HCT116 (cell line): Measurements from ENCODE around the gene CBR1. TPM values are rescaled to one million over a fixed set of nuclear protein-coding genes. Genes with fewer than 3 reads are reported as not detected.

Experiments used
- ATAC-seq: fragments of 200-7000 bp; cut with Tn5 transposase; 2 replicates; pipeline ENCODE4 v1.9.1; 2020; ENCODE audit warnings: mild to moderate bottlenecking, moderate library complexity
- BruUV-seq: library from RNA; stranded (reverse); fragments of 400-500 nt; replicated peaks from 2 replicates; lab custom pipeline; 2021; lab: Mats Ljungman, UMichigan
- CTCF ChIA-PET: fragments of 300-600 bp; sonication (Branson Sonifier 250); formaldehyde crosslinking; loops from one replicate; lab custom pipeline; 2021; ENCODE audit warnings: antibody characterized with exemption; lab: Charles Lee
- POLR2A ChIA-PET: fragments of 300-600, 350-600 bp; sonication (Branson Sonifier 250); formaldehyde crosslinking; loops from one replicate; lab custom pipeline; 2021; ENCODE audit warnings: antibody characterized with exemption; lab: Charles Lee
- RAD21 ChIA-PET, 2 experiments: fragments of 300-600 bp; sonication (Branson Sonifier 250); formaldehyde crosslinking; loops; one replicate each; lab custom pipeline; 2023; ENCODE audit warnings: low total read pairs in 2 of 2; ENCODE audit not compliant: uncharacterized antibody in 2 of 2, unreplicated experiment in 2 of 2, low non-redundant PET in 1 of 2; lab: Charles Lee
- DNase-seq: peaks from one replicate; pipeline ENCODE4 v3.0.0-alpha.2; 2010; ENCODE audit warnings: low read depth, low spot score
- H2AFZ ChIP-seq: fragments of 200-600 bp; shearing (Covaris generic), sonication (generic); 2 replicates; pipeline ENCODE4 v1.6.1; 2017; ENCODE audit warnings: low read depth, mixed run types, mixed read lengths, antibody characterized with exemption, low read length; ENCODE audit not compliant: poor library complexity, severe bottlenecking
- H3K27ac ChIP-seq: 2 replicates; pipeline ENCODE4 v1.5.1; 2012; ENCODE audit warnings: low read depth, low read length
- H3K27me3 ChIP-seq: fragments of 200-600 bp; sonication (generic); 2 replicates; pipeline ENCODE4 v1.6.1; 2016; ENCODE audit warnings: mixed run types, low read length, mixed read lengths; ENCODE audit not compliant: insufficient read depth
- H3K36me3 ChIP-seq, 2 experiments: fragments of 200-500 bp in 1 of 2; fragments of 200-600 bp in 1 of 2; sonication (Bioruptor generic) in 1 of 2; sonication (generic) in 1 of 2; 2 replicates each; pipeline versions ENCODE4 v1.5.1 to v1.6.1; 2014 to 2016; ENCODE audit warnings: low read length in 2 of 2, inconsistent platforms in 1 of 2, mixed read lengths in 1 of 2, mixed run types in 1 of 2; ENCODE audit not compliant: insufficient read depth in 2 of 2, control insufficient read depth in 1 of 2
- H3K4me1 ChIP-seq, 2 experiments: fragments of 200-600 bp in 1 of 2; sonication (generic) in 1 of 2; 2 replicates each; pipeline versions ENCODE4 v1.5.1 to v1.6.1; 2012 to 2017; ENCODE audit warnings: low read length in 2 of 2, inconsistent platforms in 1 of 2, mild to moderate bottlenecking in 1 of 2, mixed read lengths in 1 of 2, mixed run types in 1 of 2, moderate library complexity in 1 of 2; ENCODE audit not compliant: insufficient read depth in 2 of 2, control insufficient read depth in 1 of 2
- H3K4me2 ChIP-seq: fragments of 200-600 bp; sonication (generic); 2 replicates; pipeline ENCODE4 v1.6.1; 2017; ENCODE audit warnings: mixed run types, low read length, mixed read lengths
- H3K4me3 ChIP-seq, 2 experiments: fragments of 200-600 bp in 1 of 2; sonication (generic) in 1 of 2; replicated peaks in 1 of 2; 2 replicates each; pipeline ENCODE4 v1.5.1; 2011 to 2016; ENCODE audit warnings: low read length in 2 of 2, control low read depth in 1 of 2, low read depth in 1 of 2, mild to moderate bottlenecking in 1 of 2, mixed read lengths in 1 of 2, mixed run types in 1 of 2
- H3K79me2 ChIP-seq: fragments of 200-600 bp; sonication (generic); 2 replicates; pipeline ENCODE4 v1.6.1; 2017; ENCODE audit warnings: mild to moderate bottlenecking, mixed run types, low read length, moderate library complexity, mixed read lengths; ENCODE audit not compliant: insufficient read depth
- H3K9ac ChIP-seq: fragments of 200-600 bp; sonication (generic); 2 replicates; pipeline ENCODE4 v1.6.1; 2016; ENCODE audit warnings: low read length, mixed read lengths
- H3K9me2 ChIP-seq: fragments of 200-600 bp; sonication (generic), shearing (Covaris generic); 2 replicates; pipeline ENCODE4 v1.6.1; 2017; ENCODE audit warnings: mixed run types, mild to moderate bottlenecking, moderate library complexity; ENCODE audit not compliant: insufficient read depth
- H3K9me3 ChIP-seq, 2 experiments: fragments of 200-500 bp in 1 of 2; fragments of 200-600 bp in 1 of 2; sonication (Bioruptor generic) in 1 of 2; sonication (generic) in 1 of 2; 2 replicates each; pipeline ENCODE4 v1.6.1; 2014 to 2017; ENCODE audit warnings: low read length in 2 of 2, mixed read lengths in 2 of 2, inconsistent platforms in 1 of 2, low read depth in 1 of 2, mild to moderate bottlenecking in 1 of 2, mixed run types in 1 of 2, moderate library complexity in 1 of 2; ENCODE audit not compliant: control insufficient read depth in 1 of 2, insufficient read depth in 1 of 2
- H4K20me1 ChIP-seq: fragments of 200-600 bp; sonication (generic), shearing (Covaris generic); 2 replicates; pipeline ENCODE4 v1.6.1; 2017; ENCODE audit warnings: mixed run types, mild to moderate bottlenecking, moderate library complexity; ENCODE audit not compliant: insufficient read depth
- CBX3 ChIP-seq: IDR thresholded peaks from 2 replicates; pipeline ENCODE4 v1.6.1; 2012; ENCODE audit warnings: low read depth
- CEBPB ChIP-seq: IDR thresholded peaks from 2 replicates; pipeline ENCODE4 v1.6.1; 2012; ENCODE audit warnings: low read depth
- CTCF ChIP-seq, 3 experiments: fragments of 200-600 bp in 1 of 3; sonication (generic) in 1 of 3; IDR thresholded peaks in 2 of 3; conservative IDR thresholded peaks in 1 of 3; 2 replicates each; pipeline ENCODE4 v1.5.1; 2012 to 2017; ENCODE audit warnings: low read depth in 2 of 3, low read length in 2 of 3, antibody characterized with exemption in 1 of 3, borderline replicate concordance in 1 of 3, control low read depth in 1 of 3, mild to moderate bottlenecking in 1 of 3, mixed read lengths in 1 of 3, mixed run types in 1 of 3, moderate library complexity in 1 of 3; ENCODE audit not compliant: insufficient read depth in 1 of 3
- EGR1 ChIP-seq: IDR thresholded peaks from 2 replicates; pipeline ENCODE4 v1.6.1; 2012; ENCODE audit warnings: low read depth
- ELF1 ChIP-seq: IDR thresholded peaks from 2 replicates; pipeline ENCODE4 v1.6.1; 2012; ENCODE audit warnings: low read depth, borderline replicate concordance
- EZH2 ChIP-seq: fragments of 200-600 bp; sonication (generic); IDR thresholded peaks from 2 replicates; pipeline ENCODE4 v1.6.1; 2017; ENCODE audit warnings: antibody characterized with exemption, mixed run types
- EZH2phosphoT487 ChIP-seq: fragments of 200-600 bp; IDR thresholded peaks from 2 replicates; pipeline ENCODE4 v1.6.1; 2018; ENCODE audit warnings: antibody characterized with exemption, borderline replicate concordance
- FOSL1 ChIP-seq: IDR thresholded peaks from 2 replicates; pipeline ENCODE4 v1.6.1; 2012; ENCODE audit warnings: low read depth
- MAX ChIP-seq: IDR thresholded peaks from 2 replicates; pipeline ENCODE4 v1.6.1; 2012
- POLR2A ChIP-seq: IDR thresholded peaks from 2 replicates; pipeline ENCODE4 v1.7.0; 2011; ENCODE audit warnings: borderline replicate concordance; ENCODE audit not compliant: insufficient read depth, insufficient read length; ENCODE audit errors: extremely low read depth
- POLR2AphosphoS5 ChIP-seq: IDR thresholded peaks from 2 replicates; pipeline ENCODE4 v1.6.1; 2011; ENCODE audit warnings: mild to moderate bottlenecking, low read depth, low read length, moderate library complexity
- RAD21 ChIP-seq: IDR thresholded peaks from 2 replicates; pipeline ENCODE4 v1.6.1; 2012; ENCODE audit warnings: low read depth, mild to moderate bottlenecking
- REST ChIP-seq: IDR thresholded peaks from 2 replicates; pipeline ENCODE4 v1.6.1; 2012; ENCODE audit warnings: low read depth
- SIN3A ChIP-seq: IDR thresholded peaks from 2 replicates; pipeline ENCODE4 v1.6.1; 2012; ENCODE audit warnings: low read depth
- SP1 ChIP-seq: IDR thresholded peaks from 2 replicates; pipeline ENCODE4 v1.6.1; 2012; ENCODE audit warnings: low read depth
- SRF ChIP-seq: IDR thresholded peaks from 2 replicates; pipeline ENCODE4 v1.6.1; 2012; ENCODE audit warnings: low read depth
- TCF7L2 ChIP-seq: IDR thresholded peaks from 2 replicates; pipeline ENCODE4 v1.7.0; 2011; ENCODE audit warnings: borderline replicate concordance, inconsistent platforms; ENCODE audit not compliant: insufficient read depth, insufficient read length; ENCODE audit errors: extremely low read depth
- YY1 ChIP-seq: IDR thresholded peaks from 2 replicates; pipeline ENCODE4 v1.6.1; 2011; ENCODE audit warnings: low read length, low read depth, moderate library complexity, mild to moderate bottlenecking; ENCODE audit not compliant: insufficient replicate concordance; ENCODE audit errors: extremely low read depth
- ZFX ChIP-seq: fragments of 450-650 bp; IDR thresholded peaks from 2 replicates; pipeline ENCODE4 v1.6.1; 2017
- ZNF274 ChIP-seq: fragments of 200-500 bp; sonication (Bioruptor generic); IDR thresholded peaks from 2 replicates; pipeline ENCODE4 v1.6.1; 2014; ENCODE audit warnings: mild to moderate bottlenecking, low read depth, low read length, inconsistent platforms
- intact Hi-C: fragments of 100-400 bp; cut with micrococcal nuclease; formaldehyde crosslinking; loops from 2 replicates; pipeline ENCODE4 v1.10.0; 2022
- total RNA-seq: library from RNA; stranded (reverse); gene quantifications from one replicate; pipeline ENCODE4 v1.2.1, GENCODE V29; 2021; ENCODE audit not compliant: unreplicated experiment

CBR1 gene
- total RNA-seq, 1 experiment from 2014 or later = 0.91 TPM

GRCh38 chr21:36109868-36110267 lies 40.0 kb downstream of the CBR1 start (continued):
- TF ChIP-seq MAX = no peak

GRCh38 chr21:36111238-36111637 lies 41.4 kb downstream of the CBR1 start:
- ChIA-PET RAD21 (no interaction called here), POLR2A (no interaction called here), CTCF (interaction anchor here (1.6 kb wide), 1 partner anchor 51 kb away, joined by 4 read pairs; the partner anchor contains the start of gene SETD4)
- Histone ChIP-seq H3K27me3 (no peaks in the 10 kb centered on the region), H3K9me2 (no peaks in the 10 kb centered on the region), H3K4me1 (peaks cover 0 to 10% of the 10 kb centered on the region in 2 experiments; a peak in 3 of 4 replicates), H3K27ac (no peak overlapping the region), H3K4me3 (no peak overlapping the region), H3K9me3 (no peaks in the 10 kb centered on the region), H3K9ac (no peak overlapping the region), H3K4me2 (no peak overlapping the region), H2AFZ (no peak overlapping the region), H4K20me1 (no peaks in the 10 kb centered on the region), H3K36me3 (no peaks in the 10 kb centered on the region), H3K79me2 (no peaks in the 10 kb centered on the region)
- intact Hi-C loops = loop anchor here (5.0 kb wide), 1 partner anchor 49 kb away; the partner anchor contains the start of gene SETD4
- DNase-seq (no peak), ATAC-seq (no peak)
- TF ChIP-seq ZFX (no peak), POLR2A (no peak), CTCF (IDR thresholded peaks at IDR 0.05 in 2 of 3, conservative IDR thresholded peaks at IDR 0.05 in 1 of 3; ENCODE audit: borderline replicate concordance in 1 of 3, insufficient read depth in 1 of 3, low read depth in 2 of 3, low read length in 2 of 3) (no peak), POLR2AphosphoS5 (no peak), SIN3A (no peak), REST (no peak), MAX (no peak), CEBPB (no peak), ELF1 (no peak), RAD21 (no peak), EZH2phosphoT487 (no peak), SRF (no peak), EGR1 (no peak), SP1 (no peak), CBX3 (no peak), YY1 (no peak), EZH2 (no peak), ZNF274 (no peak), TCF7L2 (no peak), FOSL1 (no peak)
- no TSS peak for BruUV-seq
